ENCODE data around the gene ADGRL3.

ADGRL3 gene

DNA sequence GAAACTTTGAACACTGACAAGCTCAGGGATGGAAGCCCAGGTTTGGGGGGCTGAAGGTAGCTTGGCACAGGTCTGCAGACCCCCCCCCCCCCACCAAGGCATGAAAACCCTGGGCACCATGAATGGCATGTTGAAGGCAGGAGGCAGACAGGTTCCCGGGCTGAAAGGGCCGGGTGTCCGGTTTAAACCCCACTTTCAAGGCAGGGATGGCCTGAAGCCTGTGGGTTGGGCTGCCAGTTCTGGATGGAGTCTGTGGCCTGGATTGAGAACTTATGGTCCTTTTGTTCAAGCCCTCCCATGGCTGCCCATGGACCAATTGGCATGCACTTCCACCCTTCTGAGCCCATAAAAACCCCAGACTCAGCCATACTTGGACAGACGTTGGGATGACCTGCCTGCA lies 616.9 kb downstream of the ADGRL3 start:
- H4K8ac ChIP-seq (ENCODE audit: low read depth, low read length): no peak overlapping the region
- H3K4ac ChIP-seq (ENCODE audit: low read depth, low read length): no peak overlapping the region

DNA sequence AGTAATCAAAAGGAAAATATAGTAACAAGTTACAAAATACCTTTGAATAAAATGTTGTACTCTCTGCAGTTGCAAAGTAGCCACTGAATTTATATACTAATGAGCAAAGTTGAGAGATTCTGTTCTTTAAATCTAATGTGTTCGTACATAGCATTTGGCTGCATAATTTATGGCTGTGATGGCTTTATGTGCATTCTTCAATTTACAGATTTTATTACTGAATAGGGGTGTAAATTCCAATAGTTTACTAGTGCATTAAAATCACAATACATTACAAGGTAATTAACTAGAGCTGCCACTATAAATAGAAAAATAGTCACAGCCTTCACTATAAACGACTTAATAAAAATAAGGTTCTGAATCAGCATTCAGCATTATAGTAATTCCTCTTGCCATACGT lies 620.0 kb downstream of the ADGRL3 start:
- no peak for DNase-seq
- no peak overlapping the region for H4K12ac ChIP-seq (ENCODE audit: low read depth, low read length)
- H2BK5ac ChIP-seq (ENCODE audit: low read depth, low read length, poor library complexity): no peak overlapping the region
- H3K4me1 ChIP-seq (ENCODE audit: control insufficient read depth in 1 of 2, insufficient read depth in 2 of 2, low read length in 2 of 2): no peaks in the 10 kb centered on the region
- no peak overlapping the region for H2BK120ac ChIP-seq (ENCODE audit: insufficient read depth, low read length, poor library complexity)
- no peak overlapping the region for H2AFZ ChIP-seq (ENCODE audit: insufficient read depth, low read length, poor library complexity)
- H3K4me2 ChIP-seq (ENCODE audit: low read length): no peak overlapping the region
- no CpG with 5 or more reads among the region's 3 CpGs for WGBS (ENCODE audit: extremely low coverage, insufficient coverage, insufficient read length)
- H3K9me3 ChIP-seq (ENCODE audit: insufficient read depth, low read depth, low read length): no peaks in the 10 kb centered on the region
- no peaks in the 10 kb centered on the region for H3K79me2 ChIP-seq (ENCODE audit: control insufficient read depth, insufficient read depth, low read length, poor library complexity)
- no peaks in the 10 kb centered on the region for H3K79me1 ChIP-seq (ENCODE audit: low read length)
- peaks cover 0 to 2% of the 10 kb centered on the region in 2 experiments for H3K36me3 ChIP-seq (ENCODE audit: control insufficient read depth in 1 of 2, insufficient read depth in 2 of 2, low read length in 2 of 2)
- no peak overlapping the region for H4K91ac ChIP-seq (ENCODE audit: low read depth, low read length)
- no peak overlapping the region for H2BK12ac ChIP-seq (ENCODE audit: low read length)
- H4K8ac ChIP-seq (ENCODE audit: low read depth, low read length): no peak overlapping the region
- H3K14ac ChIP-seq (ENCODE audit: low read length): no peak overlapping the region
- H3K18ac ChIP-seq (ENCODE audit: low read length): no peak overlapping the region
- no peak overlapping the region for H3K4me3 ChIP-seq (ENCODE audit: low read depth, low read length)
- H3K23ac ChIP-seq (ENCODE audit: low read length): no peak overlapping the region
- H3K27ac ChIP-seq (ENCODE audit: low read depth, low read length): no peak overlapping the region
- no peak overlapping the region for H3K9ac ChIP-seq (ENCODE audit: low read length)
- no peak overlapping the region for H3K4ac ChIP-seq (ENCODE audit: low read depth, low read length)
- no peaks in the 10 kb centered on the region for H3K27me3 ChIP-seq (ENCODE audit: insufficient read depth, low read length)
- no peak overlapping the region for H2AK5ac ChIP-seq (ENCODE audit: low read length)

More for the DNA sequence above, 616.9 kb downstream of the ADGRL3 start:
- Histone ChIP-seq H3K36me3 (ENCODE audit: control insufficient read depth in 1 of 2, insufficient read depth in 2 of 2, low read length in 2 of 2) (peaks cover 0 to 2% of the 10 kb centered on the region in 2 experiments), H2AK5ac (ENCODE audit: low read length) (no peak overlapping the region), H2AFZ (ENCODE audit: insufficient read depth, low read length, poor library complexity) (no peak overlapping the region), H3K4me3 (ENCODE audit: low read depth, low read length) (no peak overlapping the region), H3K18ac (ENCODE audit: low read length) (no peak overlapping the region), H2BK12ac (ENCODE audit: low read length) (no peak overlapping the region), H3K9ac (ENCODE audit: low read length) (no peak overlapping the region), H3K9me3 (ENCODE audit: insufficient read depth, low read depth, low read length) (no peaks in the 10 kb centered on the region), H2BK5ac (ENCODE audit: low read depth, low read length, poor library complexity) (no peak overlapping the region), H3K27me3 (ENCODE audit: insufficient read depth, low read length) (no peaks in the 10 kb centered on the region), H3K4me1 (ENCODE audit: control insufficient read depth in 1 of 2, insufficient read depth in 2 of 2, low read length in 2 of 2) (no peaks in the 10 kb centered on the region), H3K27ac (ENCODE audit: low read depth, low read length) (no peak overlapping the region), H3K79me1 (ENCODE audit: low read length) (no peaks in the 10 kb centered on the region), H4K12ac (ENCODE audit: low read depth, low read length) (no peak overlapping the region), H3K79me2 (ENCODE audit: control insufficient read depth, insufficient read depth, low read length, poor library complexity) (no peaks in the 10 kb centered on the region), H3K14ac (ENCODE audit: low read length) (no peak overlapping the region), H3K4me2 (ENCODE audit: low read length) (no peak overlapping the region), H3K23ac (ENCODE audit: low read length) (no peak overlapping the region), H4K91ac (ENCODE audit: low read depth, low read length) (no peak overlapping the region), H2BK120ac (ENCODE audit: insufficient read depth, low read length, poor library complexity) (no peak overlapping the region)
- WGBS (ENCODE audit: extremely low coverage, insufficient coverage, insufficient read length): no CpG with 5 or more reads among the region's 4 CpGs
- no peak for DNase-seq

DNA sequence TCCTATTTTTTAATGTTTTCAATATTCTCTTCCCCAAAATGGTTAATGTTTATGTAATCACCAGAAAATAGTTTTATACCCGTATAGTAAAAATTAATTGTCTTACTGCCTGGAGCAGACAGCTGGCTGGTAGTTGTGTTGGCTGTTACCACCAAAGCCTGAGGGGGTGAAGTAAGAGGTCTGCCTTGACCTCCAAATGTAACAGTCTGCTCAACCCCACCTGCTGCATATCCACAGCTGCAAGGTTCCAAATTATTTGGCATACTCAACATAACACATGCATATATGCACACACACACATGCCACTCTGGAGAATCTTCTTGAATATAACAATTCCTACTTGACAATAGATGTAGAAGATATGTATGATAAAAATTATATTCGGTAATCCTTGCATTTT lies 624.3 kb downstream of the ADGRL3 start:
- no peak for DNase-seq
- H3K27me3 ChIP-seq (ENCODE audit: insufficient read depth, low read length): no peaks in the 10 kb centered on the region
- H3K9ac ChIP-seq (ENCODE audit: low read length): no peak overlapping the region
- no peak overlapping the region for H2BK120ac ChIP-seq (ENCODE audit: insufficient read depth, low read length, poor library complexity)
- H3K9me3 ChIP-seq (ENCODE audit: insufficient read depth, low read depth, low read length): no peaks in the 10 kb centered on the region
- H3K79me1 ChIP-seq (ENCODE audit: low read length): no peaks in the 10 kb centered on the region
- H3K14ac ChIP-seq (ENCODE audit: low read length): no peak overlapping the region
- no peak overlapping the region for H3K18ac ChIP-seq (ENCODE audit: low read length)
- H3K4me1 ChIP-seq (ENCODE audit: control insufficient read depth in 1 of 2, insufficient read depth in 2 of 2, low read length in 2 of 2): no peaks in the 10 kb centered on the region
- H3K79me2 ChIP-seq (ENCODE audit: control insufficient read depth, insufficient read depth, low read length, poor library complexity): no peaks in the 10 kb centered on the region
- H4K8ac ChIP-seq (ENCODE audit: low read depth, low read length): no peak overlapping the region
- no peak overlapping the region for H2AK5ac ChIP-seq (ENCODE audit: low read length)
- no peak overlapping the region for H3K4me2 ChIP-seq (ENCODE audit: low read length)
- no CpG with 5 or more reads among the region's 2 CpGs for WGBS (ENCODE audit: extremely low coverage, insufficient coverage, insufficient read length)
- no peak overlapping the region for H3K4ac ChIP-seq (ENCODE audit: low read depth, low read length)
- H4K12ac ChIP-seq (ENCODE audit: low read depth, low read length): no peak overlapping the region
- no peak overlapping the region for H3K23ac ChIP-seq (ENCODE audit: low read length)
- no peak overlapping the region for H4K91ac ChIP-seq (ENCODE audit: low read depth, low read length)
- H2BK12ac ChIP-seq (ENCODE audit: low read length): no peak overlapping the region
- no peak overlapping the region for H3K4me3 ChIP-seq (ENCODE audit: low read depth, low read length)
- H2AFZ ChIP-seq (ENCODE audit: insufficient read depth, low read length, poor library complexity): no peak overlapping the region
- no peak overlapping the region for H3K27ac ChIP-seq (ENCODE audit: low read depth, low read length)
- no peak overlapping the region for H2BK5ac ChIP-seq (ENCODE audit: low read depth, low read length, poor library complexity)
- no peaks in the 10 kb centered on the region for H3K36me3 ChIP-seq (ENCODE audit: control insufficient read depth in 1 of 2, insufficient read depth in 2 of 2, low read length in 2 of 2)

DNA sequence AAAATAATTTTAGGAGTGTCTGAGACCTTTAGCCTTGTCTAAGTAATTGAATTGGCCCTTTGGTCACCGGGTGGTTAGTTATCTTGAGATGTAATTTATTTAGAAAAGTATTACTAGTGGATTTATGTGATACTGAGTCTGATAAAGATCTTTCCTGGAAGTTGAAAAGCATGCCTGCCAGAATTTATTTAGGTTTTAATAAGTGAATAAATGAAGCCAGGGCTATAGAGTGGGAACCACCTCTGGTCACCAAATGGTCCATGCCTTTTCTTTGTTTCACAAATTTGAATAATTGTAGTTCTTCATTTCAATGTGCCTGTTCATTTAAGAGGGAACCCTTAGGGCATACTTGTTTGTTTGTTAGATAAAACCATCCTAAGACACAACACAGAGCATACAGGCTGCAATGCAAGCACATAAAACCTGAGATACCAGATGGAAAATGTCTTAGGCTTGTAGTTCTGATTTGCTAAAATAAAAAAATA lies 627.8 kb downstream of the ADGRL3 start:
- Histone ChIP-seq H3K27ac (ENCODE audit: low read depth, low read length) (no peak overlapping the region), H3K23ac (ENCODE audit: low read length) (no peak overlapping the region), H2BK5ac (ENCODE audit: low read depth, low read length, poor library complexity) (no peak overlapping the region), H2AK5ac (ENCODE audit: low read length) (no peak overlapping the region), H3K79me1 (ENCODE audit: low read length) (no peaks in the 10 kb centered on the region), H3K4me2 (ENCODE audit: low read length) (no peak overlapping the region), H3K36me3 (ENCODE audit: control insufficient read depth in 1 of 2, insufficient read depth in 2 of 2, low read length in 2 of 2) (no peaks in the 10 kb centered on the region), H4K91ac (ENCODE audit: low read depth, low read length) (no peak overlapping the region), H2BK120ac (ENCODE audit: insufficient read depth, low read length, poor library complexity) (no peak overlapping the region), H2AFZ (ENCODE audit: insufficient read depth, low read length, poor library complexity) (no peak overlapping the region), H3K9ac (ENCODE audit: low read length) (no peak overlapping the region), H3K4me3 (ENCODE audit: low read depth, low read length) (no peak overlapping the region), H4K8ac (ENCODE audit: low read depth, low read length) (no peak overlapping the region), H3K27me3 (ENCODE audit: insufficient read depth, low read length) (no peaks in the 10 kb centered on the region), H3K14ac (ENCODE audit: low read length) (no peak overlapping the region), H3K9me3 (ENCODE audit: insufficient read depth, low read depth, low read length) (no peaks in the 10 kb centered on the region), H3K4ac (ENCODE audit: low read depth, low read length) (no peak overlapping the region), H2BK12ac (ENCODE audit: low read length) (no peak overlapping the region), H3K4me1 (ENCODE audit: control insufficient read depth in 1 of 2, insufficient read depth in 2 of 2, low read length in 2 of 2) (no peaks in the 10 kb centered on the region), H3K18ac (ENCODE audit: low read length) (no peak overlapping the region), H3K79me2 (ENCODE audit: control insufficient read depth, insufficient read depth, low read length, poor library complexity) (no peaks in the 10 kb centered on the region), H4K12ac (ENCODE audit: low read depth, low read length) (no peak overlapping the region)
- no peak for DNase-seq
- WGBS (ENCODE audit: extremely low coverage, insufficient coverage, insufficient read length): no CpG with 5 or more reads among the region's 1 CpG

Data from trophoblast cell (in vitro differentiated cells and primary cell).